H1 (cell line): Measurements from ENCODE around the gene PSD2. TPM values are rescaled to one million over a fixed set of nuclear protein-coding genes. Genes with fewer than 3 reads are reported as not detected.

Experiments
- CTCF ChIA-PET: fragments of 300-600 bp; sonication (Branson Sonifier 250); formaldehyde crosslinking; loops from one replicate; lab custom pipeline; 2021; ENCODE audit not compliant: partially characterized antibody; lab: Charles Lee
- POLR2A ChIA-PET: fragments of 300-600 bp; sonication (Branson Sonifier 250); formaldehyde crosslinking; loops from one replicate; lab custom pipeline; 2021; ENCODE audit warnings: inconsistent platforms; ENCODE audit not compliant: partially characterized antibody; lab: Charles Lee
- DNase-seq, 2 experiments: peaks; one replicate each; pipeline versions ENCODE4 v3.0.0 to v3.0.0-alpha.2; 2010 to 2022; ENCODE audit warnings: low spot score in 2 of 2, low read depth in 1 of 2, mixed read lengths in 1 of 2
- FAIRE-seq: peaks from 2 replicates; lab custom pipeline; 2011; peaks lifted over from hg19 to GRCh38; lab: Jason Lieb, UNC
- H2AFZ ChIP-seq: 2 replicates; pipeline ENCODE4 v1.8.1; 2012; ENCODE audit warnings: low read length, inconsistent platforms
- H2AK5ac ChIP-seq: 2 replicates; pipeline ENCODE4 v1.6.1; 2013; ENCODE audit warnings: low read depth, low read length
- H2BK120ac ChIP-seq: replicated peaks from 2 replicates; pipeline ENCODE3; 2013; ENCODE audit warnings: low read depth, low read length, inconsistent platforms
- H2BK12ac ChIP-seq: 2 replicates; pipeline ENCODE4 v1.6.1; 2013; ENCODE audit warnings: low read depth, low read length
- H2BK15ac ChIP-seq: 2 replicates; pipeline ENCODE4 v1.6.1; 2013; ENCODE audit warnings: low read length
- H2BK20ac ChIP-seq: 2 replicates; pipeline ENCODE4 v1.6.1; 2013; ENCODE audit warnings: low read length
- H2BK5ac ChIP-seq: 2 replicates; pipeline ENCODE4 v1.6.1; 2013; ENCODE audit warnings: low read depth, low read length
- H3K14ac ChIP-seq: 2 replicates; pipeline ENCODE4 v1.6.1; 2013; ENCODE audit warnings: inconsistent platforms; ENCODE audit not compliant: insufficient read length
- H3K18ac ChIP-seq: 2 replicates; pipeline ENCODE4 v1.6.1; 2013; ENCODE audit warnings: low read length; ENCODE audit errors: extremely low read depth
- H3K23ac ChIP-seq: 2 replicates; pipeline ENCODE4 v1.6.1; 2013; ENCODE audit warnings: inconsistent platforms; ENCODE audit not compliant: insufficient read length
- H3K23me2 ChIP-seq: 2 replicates; pipeline ENCODE4 v1.6.1; 2013; ENCODE audit warnings: low read depth, low read length
- H3K27ac ChIP-seq: 2 replicates; pipeline ENCODE4 v1.6.1; 2011; ENCODE audit warnings: low read depth, low read length, inconsistent platforms
- H3K27me3 ChIP-seq, 4 experiments: replicated peaks in 1 of 4; 1 replicate in 1 of 4; 2 replicates in 3 of 4; pipeline versions ENCODE4 v1.6.1 to v1.8.1; 2011 to 2013; ENCODE audit warnings: low read length in 3 of 4, mild to moderate bottlenecking in 3 of 4, inconsistent platforms in 2 of 4, mixed read lengths in 2 of 4, moderate library complexity in 1 of 4; ENCODE audit not compliant: control insufficient read depth in 3 of 4, insufficient read depth in 3 of 4; ENCODE audit errors: extremely low read depth in 1 of 4
- H3K36me3 ChIP-seq, 4 experiments: 2 replicates each; pipeline versions ENCODE4 v1.6.1 to v1.8.1; 2011 to 2013; ENCODE audit warnings: mild to moderate bottlenecking in 4 of 4, low read length in 3 of 4, moderate library complexity in 2 of 4, control low read depth in 1 of 4, inconsistent platforms in 1 of 4; ENCODE audit not compliant: insufficient read depth in 4 of 4, control insufficient read depth in 2 of 4
- H3K4ac ChIP-seq: replicated peaks from 2 replicates; pipeline ENCODE3; 2013; ENCODE audit warnings: low read length, low read depth, mixed read lengths, inconsistent platforms; ENCODE audit not compliant: insufficient read length
- H3K4me1 ChIP-seq, 4 experiments: replicated peaks in 1 of 4; 1 replicate in 1 of 4; 2 replicates in 3 of 4; pipeline versions ENCODE4 v1.6.1 to v1.8.1; 2011 to 2013; ENCODE audit warnings: low read length in 3 of 4, inconsistent platforms in 2 of 4, mixed read lengths in 1 of 4; ENCODE audit not compliant: insufficient read depth in 4 of 4, control insufficient read depth in 3 of 4
- H3K4me2 ChIP-seq, 2 experiments: 2 replicates each; pipeline versions ENCODE4 v1.6.1 to v1.8.1; 2011 to 2013; ENCODE audit warnings: low read depth in 2 of 2, low read length in 2 of 2, control low read depth in 1 of 2, inconsistent platforms in 1 of 2, mild to moderate bottlenecking in 1 of 2; ENCODE audit not compliant: insufficient read depth in 1 of 2
- H3K4me3 ChIP-seq, 4 experiments: fragments of 200-600, 300-600 bp in 1 of 4; sonication (generic), shearing (Covaris generic), sonication (Bioruptor Twin) in 1 of 4; 2 replicates each; pipeline versions ENCODE4 v1.5.1 to v1.8.1; 2011 to 2016; ENCODE audit warnings: low read length in 4 of 4, low read depth in 3 of 4, control low read depth in 2 of 4, inconsistent platforms in 2 of 4, mild to moderate bottlenecking in 2 of 4, mixed read lengths in 1 of 4, moderate library complexity in 1 of 4; ENCODE audit not compliant: insufficient read depth in 2 of 4; ENCODE audit errors: extremely low read depth in 1 of 4
- H3K56ac ChIP-seq: replicated peaks from 2 replicates; pipeline ENCODE3; 2013; ENCODE audit warnings: low read depth, mild to moderate bottlenecking, mixed read lengths, low read length, inconsistent platforms; ENCODE audit not compliant: insufficient read length
- H3K79me1 ChIP-seq: 2 replicates; pipeline ENCODE4 v1.6.1; 2013; ENCODE audit warnings: low read depth, low read length, control low read depth
- H3K79me2 ChIP-seq, 2 experiments: 2 replicates each; pipeline versions ENCODE4 v1.6.1 to v1.8.1; 2012 to 2013; ENCODE audit warnings: low read length in 2 of 2, mild to moderate bottlenecking in 2 of 2, inconsistent platforms in 1 of 2; ENCODE audit not compliant: insufficient read depth in 2 of 2, control insufficient read depth in 1 of 2
- H3K9ac ChIP-seq, 4 experiments: replicated peaks in 1 of 4; 1 replicate in 1 of 4; 2 replicates in 3 of 4; pipeline versions ENCODE4 v1.6.1 to v1.8.1; 2011 to 2013; ENCODE audit warnings: low read depth in 3 of 4, low read length in 3 of 4, control low read depth in 2 of 4, mild to moderate bottlenecking in 2 of 4, moderate library complexity in 2 of 4, inconsistent platforms in 1 of 4; ENCODE audit errors: extremely low read depth in 1 of 4
- H3K9me3 ChIP-seq, 2 experiments: 2 replicates each; pipeline versions ENCODE4 v1.6.1 to v1.8.1; 2012 to 2013; ENCODE audit warnings: mild to moderate bottlenecking in 2 of 2, moderate library complexity in 2 of 2, control low read depth in 1 of 2, inconsistent platforms in 1 of 2, low read depth in 1 of 2, low read length in 1 of 2, mixed read lengths in 1 of 2; ENCODE audit not compliant: insufficient read depth in 2 of 2
- H4K20me1 ChIP-seq, 2 experiments: replicated peaks in 1 of 2; 2 replicates each; pipeline versions ENCODE3 to v1.8.1; 2011 to 2013; ENCODE audit warnings: inconsistent platforms in 2 of 2, low read length in 2 of 2, mild to moderate bottlenecking in 1 of 2; ENCODE audit not compliant: insufficient read depth in 2 of 2, control insufficient read depth in 1 of 2
- H4K5ac ChIP-seq: 2 replicates; pipeline ENCODE4 v1.6.1; 2013; ENCODE audit warnings: low read length, low read depth, mixed read lengths, inconsistent platforms; ENCODE audit not compliant: insufficient read length
- H4K8ac ChIP-seq: 2 replicates; pipeline ENCODE4 v1.8.0; 2013; ENCODE audit warnings: mild to moderate bottlenecking, moderate library complexity, low read length, inconsistent platforms; ENCODE audit not compliant: insufficient read depth; ENCODE audit errors: extremely low read depth
- H4K91ac ChIP-seq: replicated peaks from 2 replicates; pipeline ENCODE3; 2013; ENCODE audit warnings: low read length, mixed read lengths, inconsistent platforms; ENCODE audit not compliant: insufficient read length
- BCL11A ChIP-seq, 2 experiments: IDR thresholded peaks; one replicate each; pipeline ENCODE4 v1.6.1; 2011; ENCODE audit warnings: low read depth in 2 of 2, low read length in 2 of 2, mild to moderate bottlenecking in 2 of 2
- FOSL1 ChIP-seq: IDR thresholded peaks from 2 replicates; pipeline ENCODE4 v1.6.1; 2011; ENCODE audit warnings: mild to moderate bottlenecking, low read depth, low read length, moderate library complexity; ENCODE audit not compliant: insufficient read depth
- JUN ChIP-seq: IDR thresholded peaks from 2 replicates; pipeline ENCODE4 v1.6.1; 2011; ENCODE audit warnings: low read depth, mild to moderate bottlenecking, improper control_type of control experiment, low read length
- JUND ChIP-seq: IDR thresholded peaks from 2 replicates; pipeline ENCODE4 v1.6.1; 2011; ENCODE audit warnings: mild to moderate bottlenecking, improper control_type of control experiment, low read length
- MAFK ChIP-seq: IDR thresholded peaks from 2 replicates; pipeline ENCODE4 v1.6.1; 2012; ENCODE audit warnings: low read depth, mild to moderate bottlenecking, improper control_type of control experiment, low read length
- TAF7 ChIP-seq: optimal IDR thresholded peaks from 2 replicates; pipeline ENCODE3; 2011; ENCODE audit warnings: low read depth, mild to moderate bottlenecking, inconsistent platforms, low read length, moderate library complexity, borderline replicate concordance
- ZNF274 ChIP-seq: IDR thresholded peaks from 2 replicates; pipeline ENCODE4 v1.7.0; 2012; ENCODE audit warnings: low read length, borderline replicate concordance; ENCODE audit errors: extremely low read depth
- WGBS, 2 experiments: shearing (Covaris generic) in 1 of 2; methylation state at CpG; one replicate each; pipeline versions ENCODE4 v1.1.6 to v1.1.7; 2013 to 2015; ENCODE audit warnings: low lambda C conversion rate in 2 of 2, mixed read lengths in 2 of 2, inconsistent platforms in 1 of 2, low coverage in 1 of 2, missing lambda C conversion rate in 1 of 2; ENCODE audit not compliant: insufficient replicate concordance in 2 of 2, insufficient coverage in 1 of 2, insufficient read length in 1 of 2; ENCODE audit errors: extremely low coverage in 1 of 2, missing lambda C conversion rate in 1 of 2; 5-methylcytosine and 5-hydroxymethylcytosine counted together
- polyA plus RNA-seq, 7 experiments: library from polyadenylated mRNA; depleted of rRNA in 3 of 7; stranded (reverse) in 5 of 7; unstranded in 2 of 7; fragments of >200 nt in 5 of 7; fragments of 200-250 nt in 2 of 7; gene quantifications; 1 replicate in 5 of 7; 2 replicates in 1 of 7; 4 replicates in 1 of 7; pipeline versions ENCODE4 v1.2.1 to v1.2.3, GENCODE V29; 2011 to 2013; ENCODE audit warnings: missing spikeins in 2 of 7, mixed read lengths in 2 of 7
- total RNA-seq: library from RNA; stranded (reverse); fragmentation: NEBNext Ultra II Directional; extraction: Animal tissue kit (Norgen Biotek cat#: 25700); gene quantifications from 2 replicates; pipeline ENCODE4 v1.2.1, GENCODE V29; 2021
- TF ChIP-seq, protein P1 (sequence below): IDR thresholded peaks from 2 replicates; pipeline ENCODE4 v1.6.1; 2011; ENCODE audit warnings: low read depth, mild to moderate bottlenecking, low read length; ENCODE audit not compliant: insufficient read depth

The PSD2 gene
- total and polyA plus RNA-seq, 2 of the 8 experiments (the other 6 are each of a cell fraction or from before 2014, with no cell fraction given) = 0.06 to 0.14 TPM

DNA sequence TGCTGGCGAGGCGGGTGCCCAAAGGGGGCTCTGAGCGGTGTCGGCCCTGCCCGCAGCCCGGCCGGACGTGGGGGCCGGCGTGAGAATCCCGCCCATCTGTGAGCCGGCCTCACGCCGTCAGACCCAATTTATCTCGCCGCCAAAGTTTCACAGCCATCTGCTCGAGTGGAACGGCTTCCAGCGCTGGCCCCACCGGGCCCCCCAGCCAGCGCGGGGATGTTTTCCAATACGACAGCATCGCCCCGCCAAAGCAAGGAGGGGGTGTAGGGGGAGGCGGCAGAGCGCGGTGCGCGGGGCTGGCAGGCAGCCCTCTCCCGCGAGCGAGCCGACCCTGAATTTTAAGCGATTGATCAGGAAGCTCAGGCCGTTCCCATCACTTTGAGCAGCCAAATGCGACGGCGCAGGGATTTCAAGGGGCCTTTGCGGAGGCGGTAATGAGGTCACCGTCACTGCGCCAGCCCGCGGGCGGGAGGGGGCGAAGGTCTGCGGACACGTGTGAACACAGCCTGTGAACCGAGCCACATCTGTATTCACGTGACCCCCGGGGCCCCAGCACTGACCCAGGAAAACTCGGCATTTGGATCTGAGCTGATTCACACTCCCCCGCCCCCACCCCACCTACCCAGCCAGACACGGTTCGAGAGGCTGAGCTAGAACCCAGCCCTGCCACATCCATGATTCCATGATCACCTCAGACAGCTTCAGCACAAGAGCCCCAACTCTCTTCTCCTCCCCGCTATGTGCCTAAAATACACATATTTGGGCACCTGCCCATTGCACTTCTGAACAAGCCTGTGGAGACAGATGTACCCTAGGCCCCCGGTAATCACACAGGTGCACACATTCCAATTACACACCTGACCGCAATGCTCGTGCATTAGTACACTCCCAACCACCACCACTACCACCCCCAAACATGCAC lies 47.8 kb upstream of the PSD2 start:
- 3% methylated on average over 57 of the region's 60 CpGs; no CpG with 5 or more reads in 1 of the 2 experiments for WGBS, 2 experiments
- Histone ChIP-seq H4K8ac (peak overlapping the region; percentile 81), H3K4ac (no peak overlapping the region), H3K56ac (no peak overlapping the region), H4K91ac (peak overlapping the region; percentile 14), H3K9ac (peak overlapping the region in 1 of 4 experiments; percentile 8; a peak in 2 of 7 replicates), H4K20me1 (peaks cover 0 to 5% of the 10 kb centered on the region in 2 experiments), H2BK12ac (peak overlapping the region; percentile 50; the same call in 1 of the 2 replicates), H4K5ac (no peak overlapping the region), H2BK20ac (peak overlapping the region; percentile 32; the same call in 1 of the 2 replicates), H3K4me3 (peak overlapping the region; percentile 30 to 64 (median 56)), H2BK120ac (peak overlapping the region; percentile 10), H2AK5ac (no peak overlapping the region), H3K4me1 (peaks cover 7 to 37% (median 25%) of the 10 kb centered on the region in 4 experiments), H3K79me2 (no peaks in the 10 kb centered on the region), H2AFZ (no peak overlapping the region), H3K36me3 (no peaks in the 10 kb centered on the region), H3K23me2 (peaks cover 25% of the 10 kb centered on the region; the same call in 1 of the 2 replicates), H2BK5ac (no peak overlapping the region), H3K18ac (peak overlapping the region; percentile 80), H3K27me3 (peaks cover 24 to 62% (median 55%) of the 10 kb centered on the region in 4 experiments), H3K9me3 (no peaks in the 10 kb centered on the region), H3K79me1 (no peaks in the 10 kb centered on the region), H3K14ac (no peak overlapping the region), H2BK15ac (peak overlapping the region; percentile 88; the same call in 1 of the 2 replicates), H3K27ac (no peak overlapping the region), H3K4me2 (peak overlapping the region; percentile 96 to 97), H3K23ac (no peak overlapping the region)
- DNase-seq (peak in 1 of 2 experiments; percentile 77), FAIRE-seq (no peak)
- CTCF ChIA-PET = interaction anchor here (0.8 to 8.4 kb wide), 10 partner anchors 11 to 114 kb away, joined by 3 to 81 read pairs (median 6); no protein-coding TSS in a partner anchor
- POLR2A ChIA-PET = interaction anchor here (0.7 to 7.7 kb wide), 11 partner anchors 9 to 112 kb away, joined by 3 to 76 read pairs (median 4); partner anchors contain the start of gene CXXC5
- no peak for TF ChIP-seq JUND
- TF ChIP-seq, protein P1, sequence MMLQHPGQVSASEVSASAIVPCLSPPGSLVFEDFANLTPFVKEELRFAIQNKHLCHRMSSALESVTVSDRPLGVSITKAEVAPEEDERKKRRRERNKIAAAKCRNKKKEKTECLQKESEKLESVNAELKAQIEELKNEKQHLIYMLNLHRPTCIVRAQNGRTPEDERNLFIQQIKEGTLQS = no peak
- no peak for TF ChIP-seq BCL11A (IDR thresholded peaks at IDR 0.05; ENCODE audit: low read depth in 2 of 2, low read length in 2 of 2)
- TF ChIP-seq MAFK = no peak
- TF ChIP-seq ZNF274 = no peak
- TF ChIP-seq TAF7 = no peak
- no peak for TF ChIP-seq FOSL1
- TF ChIP-seq JUN = no peak
